Gastrocnemius medialis (tissue), 4 donors: ENCODE data around the gene KRTAP10-4. TPM values are rescaled to one million over a fixed set of nuclear protein-coding genes. Genes with fewer than 3 reads are reported as not detected.

Source experiments
- ATAC-seq, 2 donors: fragments of 150-250 bp; one replicate each; pipeline ENCODE4 v1.9.1; 2016
- DNase-seq, 2 donors: peaks; one replicate each; pipeline ENCODE4 v3.0.0-alpha.2; 2019
- H3K27ac ChIP-seq, 4 donors: fragments of 200-600 bp; sonication (generic); 1 replicate in 1 of 4; 2 replicates in 3 of 4; pipeline ENCODE4 v1.5.1; 2016 to 2018; ENCODE audit warnings: mild to moderate bottlenecking in 2 of 4, moderate library complexity in 1 of 4
- H3K27me3 ChIP-seq, 3 donors: fragments of 200-600 bp; sonication (generic) in 2 of 3; 1 replicate in 1 of 3; 2 replicates in 2 of 3; pipeline versions ENCODE4 v1.5.1 to v1.6.0; 2016 to 2019; ENCODE audit warnings: mild to moderate bottlenecking in 1 of 3, moderate library complexity in 1 of 3
- H3K36me3 ChIP-seq, 2 donors: fragments of 200-600 bp; sonication (generic) in 1 of 2; one replicate each; pipeline ENCODE4 v1.5.1; 2017 to 2018
- H3K4me1 ChIP-seq, 2 donors: fragments of 200-600 bp; sonication (generic) in 1 of 2; one replicate each; pipeline ENCODE4 v1.5.1; 2016 to 2017; ENCODE audit warnings: mild to moderate bottlenecking in 2 of 2
- H3K4me3 ChIP-seq, 4 donors: fragments of 200-600 bp; sonication (generic) in 3 of 4; 1 replicate in 1 of 4; 2 replicates in 3 of 4; pipeline ENCODE4 v1.5.1; 2016 to 2019; ENCODE audit warnings: mild to moderate bottlenecking in 2 of 4
- H3K9me3 ChIP-seq, 3 donors: fragments of 200-600 bp; sonication (generic) in 2 of 3; 1 replicate in 1 of 3; 2 replicates in 2 of 3; pipeline ENCODE4 v1.5.1; 2016 to 2019
- POLR2A ChIP-seq, 2 donors: fragments of 450-650 bp; IDR thresholded peaks; one replicate each; pipeline ENCODE4 v1.6.1; 2017; ENCODE audit warnings: antibody characterized with exemption in 2 of 2, mild to moderate bottlenecking in 2 of 2, moderate library complexity in 2 of 2
- in situ Hi-C, 4 donors: fragments of 200-750 bp; cut with MboI; loops; one replicate each; pipeline versions ENCODE4 v1.15.0 to v1.8.0; 2017; ENCODE audit warnings: low sequenced_read_pairs in 4 of 4
- intact Hi-C: fragments of 100-400 bp; cut with DNase I; formaldehyde crosslinking; loops from one replicate; pipeline ENCODE4 v1.15.1; 2023; ENCODE audit warnings: low total_unique reads
- total RNA-seq, 4 donors: library from RNA; depleted of rRNA; stranded (reverse); fragments of >200 nt; gene quantifications; one replicate each; pipeline versions ENCODE4 v1.1.0 to v1.2.3, GENCODE V29; 2016
- TF ChIP-seq, protein P1 (sequence below), 5 experiments: fragments of 450-650 bp in 3 of 5; fragments of 200-600 bp in 2 of 5; sonication (generic) in 2 of 5; IDR thresholded peaks in 4 of 5; conservative IDR thresholded peaks in 1 of 5; 1 replicate in 4 of 5; 2 replicates in 1 of 5; pipeline ENCODE4 v1.5.1; 2016 to 2019; ENCODE audit warnings: antibody characterized with exemption in 5 of 5, mild to moderate bottlenecking in 3 of 5, moderate library complexity in 3 of 5

KRTAP10-4 gene
- total RNA-seq, 4 donors from 2014 or later = not detected

DNA sequence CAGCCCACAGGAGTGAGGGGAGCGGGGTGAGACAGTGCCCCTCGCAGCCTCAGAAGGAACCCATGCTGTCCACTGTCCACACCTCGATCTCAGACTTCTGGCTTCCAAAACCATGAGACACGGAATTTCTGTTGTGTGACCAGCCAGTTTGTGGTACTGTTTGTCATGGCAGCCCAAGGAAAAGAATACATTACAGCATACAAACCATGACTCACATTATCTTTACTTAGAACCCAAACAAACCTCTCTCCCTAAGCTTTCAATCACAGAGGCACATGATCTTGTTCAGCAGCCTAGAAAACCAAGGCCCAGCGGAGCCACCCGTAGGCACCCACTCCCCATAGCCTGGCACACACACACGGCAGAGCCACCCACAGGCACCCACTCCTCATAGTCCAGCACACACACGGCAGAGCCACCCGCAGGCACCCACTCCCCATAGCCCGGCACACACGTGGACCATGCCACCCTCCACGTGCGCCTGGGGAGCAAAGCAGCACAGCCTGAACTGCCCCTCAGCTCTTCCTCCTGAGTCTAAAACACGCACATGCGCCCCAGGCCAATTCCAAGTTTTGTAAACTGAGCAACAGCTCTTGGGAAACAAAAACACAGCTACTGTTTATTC lies 458 bp upstream of the KRTAP10-4 start:
- intact Hi-C loops (no loop called here), in situ Hi-C loops (no loop called here)
- H3K36me3 ChIP-seq = no peaks in the 10 kb centered on the region
- DNase-seq = no peak
- H3K9me3 ChIP-seq = no peaks in the 10 kb centered on the region
- no peak for TF ChIP-seq POLR2A (IDR thresholded peaks at IDR 0.05)
- TF ChIP-seq, protein P1, sequence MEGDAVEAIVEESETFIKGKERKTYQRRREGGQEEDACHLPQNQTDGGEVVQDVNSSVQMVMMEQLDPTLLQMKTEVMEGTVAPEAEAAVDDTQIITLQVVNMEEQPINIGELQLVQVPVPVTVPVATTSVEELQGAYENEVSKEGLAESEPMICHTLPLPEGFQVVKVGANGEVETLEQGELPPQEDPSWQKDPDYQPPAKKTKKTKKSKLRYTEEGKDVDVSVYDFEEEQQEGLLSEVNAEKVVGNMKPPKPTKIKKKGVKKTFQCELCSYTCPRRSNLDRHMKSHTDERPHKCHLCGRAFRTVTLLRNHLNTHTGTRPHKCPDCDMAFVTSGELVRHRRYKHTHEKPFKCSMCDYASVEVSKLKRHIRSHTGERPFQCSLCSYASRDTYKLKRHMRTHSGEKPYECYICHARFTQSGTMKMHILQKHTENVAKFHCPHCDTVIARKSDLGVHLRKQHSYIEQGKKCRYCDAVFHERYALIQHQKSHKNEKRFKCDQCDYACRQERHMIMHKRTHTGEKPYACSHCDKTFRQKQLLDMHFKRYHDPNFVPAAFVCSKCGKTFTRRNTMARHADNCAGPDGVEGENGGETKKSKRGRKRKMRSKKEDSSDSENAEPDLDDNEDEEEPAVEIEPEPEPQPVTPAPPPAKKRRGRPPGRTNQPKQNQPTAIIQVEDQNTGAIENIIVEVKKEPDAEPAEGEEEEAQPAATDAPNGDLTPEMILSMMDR (IDR thresholded peaks at IDR 0.05 in 4 of 5, conservative IDR thresholded peaks at IDR 0.05 in 1 of 5) = no peak
- H3K4me3 ChIP-seq = no peak overlapping the region
- no peak for ATAC-seq
- no peak overlapping the region for H3K27ac ChIP-seq
- H3K4me1 ChIP-seq = no peaks in the 10 kb centered on the region
- H3K27me3 ChIP-seq = peaks cover 0 to 20% (median 2%) of the 10 kb centered on the region in 3 donors

DNA sequence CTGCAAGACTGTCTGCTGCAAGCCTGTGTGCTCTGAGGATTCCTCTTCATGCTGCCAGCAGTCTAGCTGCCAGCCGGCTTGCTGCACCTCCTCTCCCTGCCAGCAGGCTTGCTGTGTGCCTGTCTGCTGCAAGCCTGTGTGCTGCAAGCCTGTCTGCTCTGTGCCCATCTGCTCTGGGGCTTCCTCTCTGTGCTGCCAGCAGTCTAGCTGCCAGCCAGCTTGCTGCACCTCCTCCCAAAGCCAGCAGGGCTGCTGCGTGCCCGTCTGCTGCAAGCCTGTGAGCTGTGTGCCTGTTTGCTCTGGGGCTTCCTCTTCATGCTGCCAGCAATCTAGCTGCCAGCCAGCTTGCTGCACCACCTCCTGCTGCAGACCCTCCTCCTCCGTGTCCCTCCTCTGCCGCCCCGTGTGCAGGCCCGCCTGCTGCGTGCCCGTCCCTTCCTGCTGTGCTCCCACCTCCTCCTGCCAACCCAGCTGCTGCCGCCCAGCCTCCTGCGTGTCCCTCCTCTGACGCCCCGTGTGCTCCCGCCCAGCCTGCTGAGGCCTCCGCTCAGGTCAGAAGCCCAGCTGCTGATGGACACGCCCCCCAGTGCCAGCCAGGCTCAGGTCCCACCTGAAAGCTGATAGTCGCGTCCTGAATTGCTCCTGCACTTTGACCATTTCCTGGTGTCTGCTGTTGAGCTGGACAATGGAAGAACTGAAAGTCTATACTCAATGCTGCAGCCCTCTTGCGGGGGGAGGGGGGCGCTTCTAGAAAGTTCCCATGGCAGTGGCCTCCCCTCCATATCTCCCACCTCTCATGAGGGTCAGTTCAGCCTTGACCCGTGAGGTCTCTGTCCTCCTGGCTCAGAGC lies 1.2 kb downstream of the KRTAP10-4 start:
- DNase-seq = no peak
- Histone ChIP-seq H3K9me3 (no peaks in the 10 kb centered on the region), H3K4me1 (no peaks in the 10 kb centered on the region), H3K4me3 (no peak overlapping the region), H3K27ac (no peak overlapping the region), H3K27me3 (peaks cover 0 to 18% (median 2%) of the 10 kb centered on the region in 3 donors), H3K36me3 (no peaks in the 10 kb centered on the region)
- intact Hi-C loops (no loop called here), in situ Hi-C loops (no loop called here)
- no peak for ATAC-seq
- no peak for TF ChIP-seq POLR2A (IDR thresholded peaks at IDR 0.05)
- TF ChIP-seq, protein P1 (IDR thresholded peaks at IDR 0.05 in 4 of 5, conservative IDR thresholded peaks at IDR 0.05 in 1 of 5) = no peak

DNA sequence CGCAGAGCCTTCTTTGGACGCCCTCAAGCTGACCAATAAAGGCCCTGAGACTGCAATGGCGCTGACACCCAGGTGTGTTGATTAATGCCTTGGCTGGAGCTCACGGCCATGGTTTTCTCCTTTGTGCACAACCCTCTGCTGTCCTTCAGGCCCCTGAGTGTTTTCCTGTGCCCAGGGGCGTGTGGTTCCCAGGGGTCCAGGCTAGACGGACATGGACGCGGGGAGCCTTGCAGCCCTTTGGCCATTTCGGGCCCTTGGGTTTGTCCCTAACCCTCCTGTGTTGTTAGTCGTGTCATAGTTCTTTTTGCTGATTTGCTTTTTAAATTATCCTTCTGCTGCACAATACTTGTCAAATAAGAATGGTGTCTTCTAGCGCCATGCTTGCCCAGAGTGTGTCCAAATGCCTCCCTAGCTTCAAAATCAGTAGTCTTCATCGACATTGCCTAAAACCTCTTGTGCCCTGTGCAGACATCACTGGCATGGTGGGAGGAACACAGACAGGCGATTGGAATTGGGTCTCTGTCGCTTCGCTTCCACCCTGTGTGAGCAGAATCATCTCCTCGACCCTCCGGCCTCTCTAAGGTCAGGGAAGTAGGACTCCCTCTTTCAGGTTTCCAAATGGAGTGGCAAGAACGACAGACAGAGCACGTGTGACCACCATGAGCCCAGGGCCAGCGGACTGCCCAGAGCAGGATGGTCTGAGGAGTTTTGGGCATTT lies 1.9 kb downstream of the KRTAP10-4 start:
- DNase-seq (no peak), ATAC-seq (no peak)
- Histone ChIP-seq H3K27me3 (peaks cover 0 to 20% (median 2%) of the 10 kb centered on the region in 3 donors), H3K4me1 (no peaks in the 10 kb centered on the region), H3K9me3 (no peaks in the 10 kb centered on the region), H3K4me3 (no peak overlapping the region), H3K36me3 (no peaks in the 10 kb centered on the region), H3K27ac (no peak overlapping the region)
- in situ Hi-C loops (no loop called here), intact Hi-C loops (no loop called here)
- no peak for TF ChIP-seq POLR2A (IDR thresholded peaks at IDR 0.05)
- TF ChIP-seq, protein P1 (IDR thresholded peaks at IDR 0.05 in 4 of 5, conservative IDR thresholded peaks at IDR 0.05 in 1 of 5) = no peak

DNA sequence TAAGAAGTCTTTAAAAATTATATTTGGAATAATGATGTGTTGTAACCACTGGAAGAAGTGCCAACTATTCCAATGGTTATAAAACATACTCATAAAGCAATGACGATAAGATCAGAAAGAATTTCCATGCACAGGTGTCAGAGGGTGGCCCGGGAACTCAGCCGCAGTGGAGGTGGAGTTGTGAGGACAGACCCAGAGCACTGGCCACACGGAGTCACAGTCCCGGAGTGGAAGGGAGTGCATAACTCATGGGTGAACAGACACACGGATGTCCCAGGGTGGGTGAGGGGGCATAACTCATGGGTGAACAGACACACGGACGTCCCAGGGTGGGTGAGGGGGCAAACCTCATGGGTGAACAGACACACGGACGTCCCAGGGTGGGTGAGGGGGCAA lies 2.5 kb downstream of the KRTAP10-4 start:
- in situ Hi-C loops = no loop called here
- Histone ChIP-seq H3K27ac (no peak overlapping the region), H3K4me3 (no peak overlapping the region), H3K4me1 (no peaks in the 10 kb centered on the region), H3K27me3 (peaks cover 0 to 26% (median 2%) of the 10 kb centered on the region in 3 donors), H3K36me3 (no peaks in the 10 kb centered on the region), H3K9me3 (peaks cover 0 to 1% (median 0%) of the 10 kb centered on the region in 3 donors)
- ATAC-seq (no peak), DNase-seq (no peak)
- no peak for TF ChIP-seq POLR2A (IDR thresholded peaks at IDR 0.05)
- TF ChIP-seq, protein P1 (IDR thresholded peaks at IDR 0.05 in 4 of 5, conservative IDR thresholded peaks at IDR 0.05 in 1 of 5) = no peak
- intact Hi-C loops = no loop called here
